NCI-H2227 (cell line): ENCODE data around the gene CDCP2.
"Not testable (repeated sequence)": the region's sequence is repeated elsewhere in the genome, so short reads cannot be mapped to it uniquely, and the experiment has no call there.

ENCODE experiments used
- DNase-seq: peaks from one replicate; lab custom pipeline; 2025; ENCODE audit not compliant: unreplicated experiment; lab: John Stamatoyannopoulos, UW

Gene CDCP2

DNA sequence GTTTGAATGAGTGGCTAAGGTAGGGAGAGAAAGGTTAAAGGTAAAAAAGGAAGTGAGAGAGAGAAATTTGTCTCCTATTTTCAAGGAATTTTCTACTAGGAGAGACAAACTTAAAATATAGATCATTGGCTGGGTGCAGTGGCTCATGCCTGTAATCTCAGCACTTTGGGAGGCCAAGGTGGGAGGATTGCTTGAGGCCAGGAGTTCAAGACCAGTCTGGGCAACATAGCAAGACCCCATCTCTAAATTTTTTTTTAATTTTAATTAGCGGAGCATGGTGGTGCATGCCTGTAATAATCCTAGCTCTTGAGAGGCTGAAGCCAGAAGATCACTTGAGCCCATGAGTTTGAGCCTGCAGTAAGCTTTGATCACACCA, 58.1 kb downstream of the CDCP2 start:
- not testable (repeated sequence) for DNase-seq

DNA sequence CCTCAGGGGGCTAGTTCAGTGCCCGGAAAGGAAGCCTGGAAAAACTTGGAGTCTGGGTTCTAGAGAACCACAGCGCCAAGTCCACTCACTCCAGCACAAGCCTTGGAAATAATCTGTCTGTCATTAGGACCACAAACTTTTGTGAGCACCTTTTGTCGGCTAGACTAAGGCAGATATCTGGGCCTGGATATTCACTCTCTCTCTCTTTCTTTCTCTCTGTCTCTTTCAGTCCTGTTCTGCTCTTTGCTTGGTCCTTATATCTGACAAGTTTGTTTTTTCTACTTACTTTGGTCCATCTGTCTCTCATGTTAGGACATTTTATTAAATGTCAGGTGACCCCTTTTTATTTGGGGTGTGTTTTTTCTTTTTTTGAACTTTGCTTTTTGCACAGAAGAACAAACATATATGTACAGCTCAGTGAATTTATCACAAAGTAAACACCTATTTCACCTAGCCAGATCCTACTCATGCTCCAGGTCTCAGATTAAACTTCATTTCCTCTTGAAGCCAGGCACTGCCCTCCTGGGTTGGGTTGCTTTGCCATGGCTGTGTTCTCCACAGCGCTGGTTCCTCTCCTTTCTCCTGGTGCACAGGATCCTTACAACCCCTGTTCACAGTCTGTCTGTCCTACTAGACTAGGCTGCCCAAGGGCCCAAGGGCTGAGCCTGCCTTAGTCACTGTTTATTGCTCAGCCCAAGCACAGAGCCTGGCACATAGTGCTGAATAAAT, 58.6 kb downstream of the CDCP2 start:
- no peak for DNase-seq

DNA sequence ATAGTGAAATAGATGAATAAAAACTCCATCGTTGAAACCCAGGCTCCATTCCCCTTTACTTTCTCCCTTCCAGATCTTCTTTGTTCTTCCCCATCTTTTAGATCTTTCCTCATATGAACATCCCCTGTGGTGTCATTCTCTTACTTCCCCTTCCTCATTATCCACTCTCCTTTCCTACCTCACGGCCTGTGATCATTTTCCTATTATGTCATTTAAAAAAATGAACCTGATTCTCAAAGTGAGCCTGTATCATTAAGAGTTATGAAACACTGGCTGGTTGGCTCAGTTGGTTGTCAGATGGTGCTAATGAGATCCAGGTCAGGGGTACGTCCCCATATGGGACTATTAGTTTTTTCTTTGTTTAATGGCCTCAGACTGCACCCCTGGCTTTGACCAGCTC, 61.1 kb downstream of the CDCP2 start:
- DNase-seq = no peak

DNA sequence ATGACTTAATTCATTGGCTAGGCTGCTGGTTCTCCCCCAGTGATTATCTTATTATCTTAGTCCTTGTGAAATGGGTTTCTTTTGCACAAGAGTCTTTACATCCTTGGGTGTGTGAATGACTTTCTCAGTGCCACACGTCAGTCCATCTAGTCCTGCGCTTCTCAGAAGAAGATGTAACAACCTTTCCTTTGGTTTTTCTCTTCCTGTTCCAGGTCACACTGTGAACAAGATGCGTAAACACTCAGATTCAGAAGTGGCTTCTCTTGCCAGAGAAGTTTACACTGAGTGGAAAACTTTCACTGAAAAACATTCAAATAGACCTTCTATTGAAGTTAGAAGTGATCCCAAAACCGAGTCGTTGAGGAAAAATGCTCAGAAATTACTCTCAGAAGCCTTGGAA, 64.4 kb downstream of the CDCP2 start:
- DNase-seq = no peak

DNA sequence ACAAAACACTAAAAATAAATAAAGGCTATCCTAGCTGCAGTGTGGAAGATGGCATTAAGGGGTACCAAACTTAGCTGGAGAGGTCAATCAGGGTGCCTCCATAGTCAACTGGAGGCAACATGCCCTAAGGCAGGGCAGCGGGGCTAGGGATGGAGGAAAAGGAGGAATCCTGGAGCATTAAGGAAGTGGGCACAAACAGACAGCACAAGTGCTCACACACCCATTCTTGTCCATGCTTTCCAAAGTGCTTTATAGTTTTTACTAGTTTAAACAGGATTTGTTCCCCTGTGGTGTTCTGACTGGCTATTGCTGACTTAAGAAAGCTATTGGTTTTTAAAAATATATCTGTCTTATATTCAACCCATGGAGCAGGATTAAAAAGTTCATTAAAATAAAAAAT, 66.0 kb downstream of the CDCP2 start:
- DNase-seq = no peak

DNA sequence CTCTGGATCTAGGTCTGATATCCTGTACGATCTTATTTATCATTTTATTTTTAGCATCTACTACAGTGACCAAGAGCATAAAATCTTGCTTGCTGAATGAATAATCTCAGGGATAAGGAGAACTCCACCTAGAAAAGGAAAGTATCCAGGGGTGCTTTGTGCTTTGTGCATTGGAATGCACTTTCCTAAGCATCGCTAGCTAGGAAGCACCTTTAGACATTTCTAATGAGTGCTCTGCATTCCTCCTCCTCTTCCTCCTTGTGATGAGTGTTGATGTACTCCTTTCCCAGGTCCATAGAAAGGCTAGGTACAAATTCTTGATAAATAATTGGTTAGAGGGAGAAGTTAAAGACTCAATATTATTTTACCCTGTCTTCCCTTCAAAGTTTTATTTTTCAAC, 68.0 kb downstream of the CDCP2 start:
- DNase-seq = no peak
